Measurements from ENCODE around the gene SCNN1B.
A peak's percentile ranks its signal among the peaks of the same experiment; 100 is the strongest.
"Not testable (repeated sequence)": the region's sequence is repeated elsewhere in the genome, so short reads cannot be mapped to it uniquely, and the experiment has no call there.

SCNN1B gene

GRCh38 chr16:23288726-23289512, 13.2 kb upstream of the SCNN1B start:
- DNase-seq (ENCODE audit: low spot score) = no peak

DNA sequence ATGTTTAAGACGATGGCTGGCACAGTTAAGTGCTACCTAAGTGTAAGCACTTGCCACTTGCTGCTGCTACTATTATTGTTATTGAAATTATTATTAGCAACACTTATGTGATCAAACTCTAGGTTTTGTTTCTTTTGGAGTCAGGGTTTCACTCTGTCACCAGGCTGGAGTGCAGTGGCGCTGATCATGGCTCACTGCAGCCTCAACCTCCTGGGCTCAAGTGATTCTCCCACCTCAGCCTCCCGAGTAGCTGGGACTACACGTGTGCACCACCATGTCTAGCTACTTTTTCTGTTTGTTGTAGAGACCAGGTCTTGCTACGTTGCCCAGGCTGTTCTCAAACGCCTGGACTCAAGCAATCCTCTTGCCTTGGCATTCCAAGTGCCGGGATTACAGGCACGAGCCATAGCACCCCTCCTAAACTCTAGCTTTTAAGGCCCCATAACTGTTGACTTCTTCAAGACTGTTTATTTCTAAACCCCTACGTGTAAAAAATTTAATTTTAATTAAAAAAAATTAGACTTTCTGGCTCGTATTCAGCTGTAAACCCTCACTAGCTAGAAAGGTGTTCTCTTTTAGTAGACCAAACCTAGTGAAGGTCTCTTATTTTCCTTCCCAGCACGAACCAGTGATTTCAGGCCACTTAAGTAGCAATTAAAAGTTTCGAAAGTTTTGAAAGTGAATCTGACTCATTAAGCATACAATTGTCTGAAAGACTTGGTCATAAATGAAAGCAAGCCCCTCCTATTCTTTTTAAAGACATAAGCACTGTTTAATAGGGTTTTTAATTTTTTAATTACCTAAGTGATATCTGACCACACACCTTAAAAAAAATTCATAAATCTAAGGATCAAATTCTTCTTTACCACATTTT, 11.7 kb upstream of the SCNN1B start:
- DNase-seq (ENCODE audit: low spot score) = no peak

GRCh38 chr16:23293016-23293415, 9.1 kb upstream of the SCNN1B start:
- DNase-seq (ENCODE audit: low spot score) = no peak

DNA sequence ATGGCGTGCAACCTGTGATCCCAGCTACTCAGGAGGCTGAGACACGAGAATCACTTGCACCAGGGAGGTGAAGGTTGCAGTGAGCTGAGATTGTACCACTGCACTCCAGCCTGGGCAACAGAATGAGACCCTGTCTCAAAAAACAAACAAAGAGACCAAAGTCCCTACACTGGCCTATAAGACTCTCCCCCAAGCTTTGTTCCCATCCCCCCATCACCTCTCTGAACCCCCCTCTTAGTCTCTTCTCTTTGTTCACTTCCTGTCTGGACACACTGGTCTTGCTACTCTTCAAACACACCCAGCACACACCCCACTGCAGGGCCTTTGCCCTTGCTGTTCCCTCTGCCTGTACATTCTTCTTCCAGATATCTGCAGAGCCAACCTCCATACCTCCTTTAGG, 7.8 kb upstream of the SCNN1B start:
- DNase-seq (ENCODE audit: low spot score) = no peak

DNA sequence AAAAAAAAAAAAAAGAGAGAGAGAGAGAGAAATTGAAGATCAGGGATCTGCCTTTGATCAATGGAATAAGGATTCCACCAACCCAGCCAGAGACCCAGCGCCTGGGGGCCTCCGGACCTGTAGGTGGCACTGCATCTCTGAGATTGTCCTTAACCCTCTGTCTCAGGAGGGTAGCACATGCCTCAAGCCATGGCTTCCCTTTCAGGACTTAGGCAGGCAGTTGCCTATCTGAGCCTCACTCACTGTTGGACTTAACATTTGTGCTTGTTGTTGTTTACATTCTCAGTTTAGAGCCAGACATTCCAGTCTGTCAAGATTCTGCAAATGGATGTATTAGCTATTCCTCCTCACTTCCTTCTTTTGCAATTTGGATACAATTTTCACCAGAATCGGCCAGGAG, 5.1 kb upstream of the SCNN1B start:
- DNase-seq (ENCODE audit: low spot score) = peak; percentile 13

- DNase-seq (ENCODE audit: low spot score) = no peak
These were observed 3.7 kb upstream of the SCNN1B start for GRCh38 chr16:23298290-23298915.

- not testable (repeated sequence) for DNase-seq (ENCODE audit: low spot score)
These were observed 2.3 kb upstream of the SCNN1B start for GRCh38 chr16:23299815-23300214.

DNA sequence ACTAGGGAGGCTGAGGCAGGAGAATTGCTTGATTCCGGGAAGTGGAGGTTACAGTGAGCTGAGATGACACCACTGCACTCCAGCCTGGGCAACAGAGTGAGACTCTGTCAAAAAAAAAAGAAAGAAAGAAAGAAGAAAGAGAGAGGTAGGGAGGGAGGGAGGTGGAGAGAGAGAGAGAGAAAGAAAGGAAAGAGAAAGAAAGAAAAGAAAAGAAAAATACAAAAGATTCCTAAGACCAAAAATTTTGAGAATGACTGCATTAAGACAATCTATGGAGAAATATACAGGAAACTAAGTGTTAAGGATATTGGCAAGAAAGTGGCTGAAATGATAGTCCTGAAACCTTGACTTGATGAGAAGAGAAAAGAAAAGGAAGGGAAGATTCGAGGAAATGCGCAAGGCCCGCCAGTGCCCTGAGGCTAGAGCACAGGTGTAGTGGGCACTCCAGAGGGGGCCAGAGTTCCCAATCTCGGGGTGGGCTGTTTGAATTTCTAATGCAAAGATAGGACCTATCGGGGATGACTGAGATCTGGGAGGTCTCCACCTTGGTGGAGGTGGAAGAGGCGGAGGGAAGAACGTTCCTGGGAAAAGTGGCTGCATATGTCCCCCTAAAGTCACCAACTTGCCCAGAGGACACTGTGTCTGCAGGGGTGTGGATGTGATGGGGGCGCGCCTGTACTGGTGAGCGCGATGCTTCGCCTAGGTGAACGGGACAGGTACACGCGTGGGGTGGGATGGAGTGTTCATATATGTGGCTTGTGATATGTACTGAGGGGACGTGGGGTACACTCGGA, 654 bp upstream of the SCNN1B start:
- DNase-seq (ENCODE audit: low spot score) = no peak

DNA sequence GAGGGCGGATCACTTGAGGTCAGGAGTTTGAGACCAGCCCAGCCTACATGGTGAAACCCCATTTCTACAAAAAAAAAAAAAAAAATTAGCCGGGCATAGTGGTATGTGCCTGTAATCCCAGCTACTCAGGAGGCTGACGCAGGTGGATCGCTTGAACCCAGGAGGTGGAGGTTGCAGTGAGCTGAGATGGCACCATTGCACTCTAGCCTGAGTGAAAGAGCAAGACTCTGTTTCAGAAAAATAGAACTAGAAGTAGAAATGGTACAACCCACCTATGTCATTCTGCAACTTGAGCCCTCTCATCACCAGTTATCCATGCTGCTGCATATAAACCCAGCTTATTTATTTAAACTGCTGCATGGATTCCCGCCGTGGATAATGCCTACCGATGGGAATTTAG, 1.6 kb downstream of the SCNN1B start:
- DNase-seq (ENCODE audit: low spot score) = no peak

DNA sequence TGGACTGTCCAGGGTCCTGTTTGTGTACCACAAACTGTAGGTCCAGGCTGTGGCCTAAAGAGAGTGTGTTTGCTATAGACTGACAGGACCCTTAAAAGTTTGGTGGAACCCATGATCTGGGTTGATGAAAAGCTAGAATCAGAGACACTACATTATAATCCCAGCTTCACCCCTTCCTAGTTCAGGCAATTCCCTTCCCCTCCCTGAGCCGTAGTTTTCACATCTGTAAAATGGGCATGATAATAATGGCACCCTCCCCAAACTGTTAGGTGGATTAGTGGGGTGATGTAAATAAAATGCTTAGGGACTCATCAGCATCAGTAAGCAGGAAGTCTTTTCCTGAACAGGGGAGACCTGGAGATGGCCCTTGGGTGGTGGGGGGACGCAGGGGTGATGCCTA, 2.5 kb downstream of the SCNN1B start:
- no peak for DNase-seq (ENCODE audit: low spot score)

GRCh38 chr16:23306199-23307100, 4.3 kb downstream of the SCNN1B start:
- DNase-seq (ENCODE audit: low spot score) = no peak

DNA sequence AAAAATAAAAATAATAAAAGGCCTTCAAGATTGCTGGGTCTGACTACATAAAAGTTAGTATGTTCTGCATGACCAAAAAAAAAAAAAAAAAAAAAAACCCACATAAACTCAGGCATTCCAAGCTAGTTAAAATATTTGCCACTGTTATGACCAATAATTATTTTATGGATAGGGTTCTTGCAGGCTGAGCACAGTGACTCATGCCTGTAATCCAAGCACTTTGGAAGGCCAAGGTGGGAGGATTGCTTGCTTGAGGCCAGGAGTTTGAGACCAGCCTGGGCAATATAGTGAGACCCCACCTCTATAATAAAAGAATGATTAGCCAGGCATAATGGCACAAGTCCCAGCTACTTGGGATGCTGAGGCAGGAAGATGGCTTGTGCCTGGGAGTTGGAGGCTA, 8.1 kb downstream of the SCNN1B start:
- no peak for DNase-seq (ENCODE audit: low spot score)

DNA sequence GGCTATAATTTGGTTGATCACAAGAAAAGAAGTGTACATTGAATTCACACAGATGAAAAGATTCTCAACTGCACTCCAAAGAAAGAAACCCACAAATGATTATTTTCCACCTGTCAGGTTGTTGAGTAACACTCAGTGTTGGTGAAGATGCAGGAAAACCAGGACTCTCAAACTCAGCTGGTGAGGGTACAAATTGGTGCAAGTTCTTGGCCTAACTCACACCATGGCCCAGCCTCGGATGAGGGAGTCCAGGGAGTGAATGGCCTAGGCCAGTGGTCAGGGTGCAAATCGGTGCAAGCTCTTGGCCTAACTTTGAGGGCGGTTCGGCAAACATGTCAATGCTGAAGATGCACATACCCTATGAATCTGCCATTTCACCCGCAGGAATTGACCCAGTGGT, 8.6 kb downstream of the SCNN1B start:
- DNase-seq (ENCODE audit: low spot score) = no peak

DNA sequence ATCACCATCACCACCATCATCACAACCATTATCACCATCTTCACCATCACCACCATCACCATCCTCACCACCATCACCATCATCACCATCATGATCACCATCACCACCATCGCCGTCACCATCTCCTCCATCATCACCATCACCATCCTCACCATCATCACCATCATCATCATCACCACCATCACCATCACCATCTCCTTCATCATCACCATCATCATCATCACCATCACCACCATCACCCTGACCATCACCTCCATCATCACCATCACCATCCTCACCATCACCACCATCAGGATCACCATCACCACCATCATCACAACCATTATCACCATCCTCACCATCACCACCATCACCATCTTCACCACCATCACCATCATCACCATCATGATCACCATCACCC, 14.1 kb downstream of the SCNN1B start:
- no peak for DNase-seq (ENCODE audit: low spot score)

DNA sequence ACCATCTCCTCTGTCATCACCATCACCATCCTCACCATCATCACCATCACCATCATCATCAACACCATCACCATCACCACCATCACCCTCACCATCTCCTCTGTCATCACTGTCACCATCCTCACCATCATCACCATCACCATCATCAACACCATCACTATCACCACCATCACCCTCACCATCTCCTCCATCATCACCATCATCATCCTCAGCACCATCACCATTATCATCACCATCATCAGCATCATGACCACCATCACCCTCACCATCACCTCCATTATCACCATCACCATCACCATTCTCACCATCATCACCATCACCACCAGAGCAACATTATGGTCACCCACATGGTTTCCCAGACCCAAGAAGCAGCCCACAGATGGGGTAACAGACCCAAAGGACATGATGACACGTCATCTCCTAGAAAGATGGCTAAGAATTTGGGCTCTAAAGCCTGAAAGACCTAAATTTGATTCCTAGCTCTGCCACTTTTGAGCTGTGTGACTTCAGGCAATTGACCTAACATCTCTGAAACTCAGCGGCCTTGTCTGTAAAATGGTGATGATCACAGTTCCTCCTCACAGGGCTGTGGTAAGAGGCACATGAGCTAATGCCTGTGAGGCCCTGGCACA, 14.6 kb downstream of the SCNN1B start:
- DNase-seq (ENCODE audit: low spot score) = no peak

DNA sequence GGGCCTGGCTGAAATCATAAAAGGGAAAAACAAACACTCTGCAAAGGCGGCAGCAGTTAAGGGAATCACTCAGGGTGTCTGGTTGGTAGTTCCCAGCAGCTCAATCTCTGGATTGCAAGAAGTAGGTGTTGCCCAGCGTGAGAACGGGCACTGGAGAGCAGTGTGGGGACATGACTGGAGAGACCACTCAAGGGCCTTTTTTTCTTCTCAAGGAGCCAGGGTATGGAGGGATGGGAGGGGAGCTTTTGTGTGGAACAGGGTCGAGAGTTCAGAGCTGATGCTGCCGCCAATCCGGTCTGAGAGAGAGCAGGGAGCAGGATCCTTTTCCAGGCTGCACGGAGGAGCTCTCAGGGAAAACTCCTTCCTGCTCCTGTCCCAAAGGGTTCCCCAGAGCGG, 15.2 kb downstream of the SCNN1B start:
- no peak for DNase-seq (ENCODE audit: low spot score)

- no peak for DNase-seq (ENCODE audit: low spot score)
These were observed 15.6 kb downstream of the SCNN1B start for GRCh38 chr16:23317751-23318150.

DNA sequence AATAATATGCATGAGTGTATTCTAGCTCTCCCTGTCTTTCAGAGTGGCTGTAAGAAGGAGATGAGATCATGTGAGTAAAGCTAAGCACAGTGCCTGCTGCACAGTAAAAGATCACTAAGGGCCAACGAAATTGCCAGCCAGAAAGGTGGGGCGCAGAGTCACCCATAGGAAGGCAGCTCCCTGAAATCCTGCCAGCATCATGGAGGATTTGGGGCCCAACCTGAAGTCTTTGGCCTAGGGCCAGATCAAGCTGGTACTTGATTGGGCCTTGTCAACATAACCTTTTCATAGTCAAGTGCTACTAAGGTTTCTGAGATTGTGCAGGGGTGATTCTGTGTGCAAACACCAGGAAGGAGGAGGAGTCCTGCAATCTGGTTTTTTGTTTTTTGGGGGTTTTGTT, 16.5 kb downstream of the SCNN1B start:
- DNase-seq (ENCODE audit: low spot score) = no peak

DNA sequence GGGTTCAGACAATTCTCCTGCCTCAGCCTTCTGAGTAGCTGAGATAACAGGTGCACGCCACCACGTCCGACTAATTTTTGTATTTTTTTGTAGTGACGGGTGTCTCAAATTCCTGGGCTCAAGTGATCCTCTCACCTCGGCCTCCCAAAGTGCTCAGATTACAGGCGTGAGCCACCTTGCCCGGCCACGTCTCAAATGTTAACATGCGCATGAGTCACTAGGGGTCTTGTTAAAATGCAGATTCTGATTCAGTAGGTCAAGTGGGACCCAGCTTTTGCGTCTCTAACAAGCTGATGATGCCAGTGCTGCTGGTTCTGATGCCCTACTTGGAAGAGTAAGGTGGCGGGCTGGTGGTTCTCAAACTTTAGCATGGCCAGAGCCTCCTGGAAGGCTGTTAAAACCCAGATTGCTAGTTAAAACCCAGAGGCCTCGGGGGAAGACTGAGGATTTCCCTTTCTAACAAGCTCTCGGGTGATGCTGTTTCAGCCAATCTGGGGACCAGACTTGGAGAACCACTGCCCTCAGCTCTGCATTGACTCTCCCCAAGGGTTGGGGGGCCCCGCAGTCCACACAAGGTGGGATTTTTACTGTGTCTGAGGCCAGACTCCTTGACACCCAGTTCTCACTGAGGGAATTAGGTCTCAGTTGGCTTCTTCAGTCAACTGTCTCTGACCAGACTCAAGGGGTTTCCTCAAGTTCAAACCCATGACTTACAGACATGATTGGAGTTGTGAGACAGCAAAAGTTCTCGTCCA, 17.9 kb downstream of the SCNN1B start:
- DNase-seq (ENCODE audit: low spot score) = no peak

DNA sequence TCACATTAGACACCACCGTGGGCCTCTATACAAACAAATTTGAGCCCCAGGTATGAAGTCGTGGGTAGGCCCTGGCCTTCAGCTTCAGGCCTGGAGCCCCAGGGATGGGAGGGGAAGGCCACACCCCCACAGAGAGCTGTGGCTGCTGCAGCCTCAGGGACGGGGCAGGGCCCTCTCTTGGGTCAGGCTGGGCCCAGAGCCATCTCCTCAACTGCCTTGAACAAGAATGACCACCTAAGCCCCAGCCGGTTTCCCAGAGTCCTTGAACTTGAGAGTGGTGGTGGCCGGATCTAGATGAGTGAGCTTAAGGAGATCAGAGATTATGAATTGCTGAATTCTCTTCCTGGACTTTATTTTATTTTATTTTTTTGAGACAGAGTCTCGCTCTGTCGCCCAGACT, 18.6 kb downstream of the SCNN1B start:
- no peak for DNase-seq (ENCODE audit: low spot score)

Data from SW480 (cell line).